Neuron (in vitro differentiated cells): ENCODE measurements around the gene ZMYND11.

ENCODE experiments used
- H2AFZ ChIP-seq: one replicate; pipeline ENCODE4 v1.6.1; 2013; ENCODE audit warnings: low read depth, mild to moderate bottlenecking, inconsistent platforms, low read length, moderate library complexity
- H3K27me3 ChIP-seq: one replicate; pipeline ENCODE4 v1.6.1; 2013; ENCODE audit warnings: low read length; ENCODE audit not compliant: insufficient read depth
- H3K36me3 ChIP-seq: one replicate; pipeline ENCODE4 v1.6.1; 2013; ENCODE audit warnings: low read length; ENCODE audit not compliant: insufficient read depth
- H3K4me1 ChIP-seq: one replicate; pipeline ENCODE4 v1.6.1; 2013; ENCODE audit warnings: low read length; ENCODE audit not compliant: insufficient read depth
- H3K4me3 ChIP-seq: 2 replicates; pipeline ENCODE4 v1.5.1; 2013; ENCODE audit warnings: mild to moderate bottlenecking, low read length, moderate library complexity
- H3K9me3 ChIP-seq: one replicate; pipeline ENCODE4 v1.6.1; 2013; ENCODE audit warnings: low read length

The ZMYND11 gene

GRCh38 chr10:104862-105565 lies 30.2 kb upstream of the ZMYND11 start:
- Histone ChIP-seq H2AFZ (no peak overlapping the region), H3K9me3 (peaks cover under 1% of the 10 kb centered on the region), H3K27me3 (no peaks in the 10 kb centered on the region), H3K36me3 (no peaks in the 10 kb centered on the region), H3K4me3 (no peak overlapping the region), H3K4me1 (no peaks in the 10 kb centered on the region)

GRCh38 chr10:105806-106205 lies 29.4 kb upstream of the ZMYND11 start:
- Histone ChIP-seq H2AFZ (no peak overlapping the region), H3K4me3 (no peak overlapping the region), H3K9me3 (no peaks in the 10 kb centered on the region), H3K27me3 (no peaks in the 10 kb centered on the region), H3K4me1 (no peaks in the 10 kb centered on the region), H3K36me3 (no peaks in the 10 kb centered on the region)

DNA sequence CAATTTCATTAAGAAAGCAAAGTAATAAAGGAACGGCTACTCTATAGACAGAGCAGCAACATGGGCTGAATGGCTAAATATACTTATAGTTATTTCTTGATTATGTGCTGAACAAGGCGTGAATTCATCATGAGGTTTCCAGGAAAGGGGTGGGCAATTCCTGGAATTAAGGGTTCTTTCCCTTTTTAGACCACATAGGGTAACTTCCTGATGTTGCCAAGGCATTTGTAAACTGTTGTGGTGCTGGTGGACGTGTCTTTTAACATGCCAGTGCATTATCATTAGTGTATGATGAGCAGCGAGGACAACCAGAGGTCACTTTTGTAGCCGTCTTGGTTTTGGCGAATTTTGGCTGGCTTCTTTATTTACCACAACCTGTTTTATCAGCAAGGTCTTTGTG lies 28.5 kb upstream of the ZMYND11 start:
- H2AFZ ChIP-seq: no peak overlapping the region
- no peaks in the 10 kb centered on the region for H3K36me3 ChIP-seq
- no peak overlapping the region for H3K4me3 ChIP-seq
- H3K4me1 ChIP-seq: no peaks in the 10 kb centered on the region
- H3K9me3 ChIP-seq: no peaks in the 10 kb centered on the region
- H3K27me3 ChIP-seq: no peaks in the 10 kb centered on the region

DNA sequence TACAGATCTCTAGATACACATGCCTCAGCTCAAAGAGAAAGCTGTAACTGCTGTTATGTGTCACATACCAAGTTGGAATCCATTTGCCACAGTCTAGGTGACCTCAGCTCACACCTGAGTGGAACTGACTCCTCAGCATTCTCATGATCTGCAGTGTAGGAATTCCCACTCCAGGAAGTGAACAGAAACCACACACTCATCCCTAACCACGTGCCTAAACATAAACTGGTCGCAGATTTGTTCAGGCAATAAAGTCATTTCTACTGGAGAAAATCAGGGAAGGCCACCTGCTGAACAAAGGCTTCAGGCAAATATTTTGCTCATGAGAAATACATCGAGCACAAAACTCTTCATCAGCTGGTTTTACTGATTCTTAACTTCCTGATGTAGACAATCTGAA lies 23.0 kb upstream of the ZMYND11 start:
- no peak overlapping the region for H3K4me3 ChIP-seq
- no peaks in the 10 kb centered on the region for H3K9me3 ChIP-seq
- H2AFZ ChIP-seq: no peak overlapping the region
- no peaks in the 10 kb centered on the region for H3K27me3 ChIP-seq
- no peaks in the 10 kb centered on the region for H3K4me1 ChIP-seq
- no peaks in the 10 kb centered on the region for H3K36me3 ChIP-seq

GRCh38 chr10:124874-125273 lies 10.4 kb upstream of the ZMYND11 start:
- no peak overlapping the region for H2AFZ ChIP-seq
- H3K4me3 ChIP-seq: no peak overlapping the region
- H3K4me1 ChIP-seq: no peaks in the 10 kb centered on the region
- no peaks in the 10 kb centered on the region for H3K36me3 ChIP-seq
- no peaks in the 10 kb centered on the region for H3K27me3 ChIP-seq
- H3K9me3 ChIP-seq: no peaks in the 10 kb centered on the region

GRCh38 chr10:127612-128432 lies 7.4 kb upstream of the ZMYND11 start:
- Histone ChIP-seq H3K36me3 (no peaks in the 10 kb centered on the region), H3K4me3 (no peak overlapping the region), H2AFZ (no peak overlapping the region), H3K4me1 (peaks cover 6% of the 10 kb centered on the region), H3K9me3 (no peaks in the 10 kb centered on the region), H3K27me3 (no peaks in the 10 kb centered on the region)

DNA sequence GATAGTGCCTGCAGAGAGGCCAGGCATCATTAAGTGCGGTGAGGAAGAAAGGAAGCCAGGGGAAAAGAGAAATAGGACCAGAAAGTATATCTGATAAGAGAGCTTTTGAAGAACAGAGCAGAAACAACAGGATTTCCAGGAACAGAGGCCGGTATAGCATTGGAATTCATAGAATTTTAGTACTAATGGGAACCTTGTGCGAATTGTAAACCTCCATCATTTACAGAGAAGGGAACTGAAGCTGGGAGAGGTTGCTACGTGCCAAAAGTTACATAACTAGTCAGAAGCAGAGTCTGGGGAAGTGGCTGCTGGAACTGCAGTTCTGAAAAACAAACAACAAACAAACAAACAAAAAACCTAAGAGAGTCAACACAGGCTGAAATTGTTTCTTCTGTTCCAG lies 5.4 kb upstream of the ZMYND11 start:
- Histone ChIP-seq H3K4me3 (no peak overlapping the region), H3K4me1 (peaks cover 21% of the 10 kb centered on the region), H3K9me3 (no peaks in the 10 kb centered on the region), H3K36me3 (no peaks in the 10 kb centered on the region), H3K27me3 (no peaks in the 10 kb centered on the region), H2AFZ (no peak overlapping the region)

GRCh38 chr10:132946-133898 lies 2.0 kb upstream of the ZMYND11 start:
- Histone ChIP-seq H3K4me3 (peak overlapping the region; percentile 74), H3K27me3 (no peaks in the 10 kb centered on the region), H2AFZ (no peak overlapping the region), H3K9me3 (no peaks in the 10 kb centered on the region), H3K36me3 (no peaks in the 10 kb centered on the region), H3K4me1 (peaks cover 23% of the 10 kb centered on the region)

- Histone ChIP-seq H3K27me3 (no peaks in the 10 kb centered on the region), H3K4me1 (peaks cover 23% of the 10 kb centered on the region), H3K4me3 (peak overlapping the region; percentile 74), H2AFZ (peak overlapping the region; percentile 78), H3K9me3 (no peaks in the 10 kb centered on the region), H3K36me3 (no peaks in the 10 kb centered on the region)
Observed at GRCh38 chr10:134247-135131, 766 bp upstream of the ZMYND11 start.

- Histone ChIP-seq H3K4me1 (peaks cover 23% of the 10 kb centered on the region), H3K9me3 (no peaks in the 10 kb centered on the region), H2AFZ (peak overlapping the region; percentile 16), H3K36me3 (no peaks in the 10 kb centered on the region), H3K27me3 (no peaks in the 10 kb centered on the region), H3K4me3 (peak overlapping the region; percentile 74)
Observed at GRCh38 chr10:135601-136464, 578 bp downstream of the ZMYND11 start.

DNA sequence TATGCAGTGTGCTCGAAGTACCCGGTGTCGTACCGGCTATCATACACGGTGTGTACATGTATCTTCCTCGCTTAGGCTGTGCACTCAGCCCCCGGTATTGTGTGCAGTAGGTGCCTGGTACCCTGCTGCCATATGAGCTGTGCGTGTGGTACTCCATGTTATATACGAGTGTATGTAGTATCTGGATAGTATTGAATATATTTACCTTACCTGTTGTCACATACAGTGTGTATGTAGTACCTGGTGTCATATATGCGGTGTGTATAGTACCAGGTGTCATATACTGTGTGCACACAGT lies 1.2 kb downstream of the ZMYND11 start:
- H2AFZ ChIP-seq: no peak overlapping the region
- no peaks in the 10 kb centered on the region for H3K27me3 ChIP-seq
- no peaks in the 10 kb centered on the region for H3K36me3 ChIP-seq
- peaks cover 23% of the 10 kb centered on the region for H3K4me1 ChIP-seq
- peak overlapping the region; percentile 74 for H3K4me3 ChIP-seq
- H3K9me3 ChIP-seq: no peaks in the 10 kb centered on the region

DNA sequence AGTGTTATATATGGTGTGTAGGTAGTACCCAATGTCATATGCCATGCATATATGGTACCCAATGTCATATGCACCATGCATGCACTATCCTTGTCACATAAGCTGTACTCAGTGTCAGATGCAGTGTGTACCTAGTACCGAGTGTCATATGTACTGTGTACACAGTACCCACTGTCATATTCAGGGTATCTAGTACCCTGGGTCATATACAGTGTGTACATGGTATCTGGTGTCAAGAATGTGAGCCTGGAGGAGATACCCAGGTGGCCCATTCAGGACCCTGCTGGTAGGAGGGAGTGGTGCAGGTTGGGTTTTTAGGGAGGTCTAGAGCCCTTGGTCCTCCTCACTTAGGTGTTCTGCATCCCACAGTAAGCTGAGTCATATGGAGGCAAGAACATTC lies 1.8 kb downstream of the ZMYND11 start:
- Histone ChIP-seq H3K36me3 (no peaks in the 10 kb centered on the region), H3K27me3 (no peaks in the 10 kb centered on the region), H3K9me3 (no peaks in the 10 kb centered on the region), H2AFZ (no peak overlapping the region), H3K4me3 (peak overlapping the region; percentile 74), H3K4me1 (peaks cover 23% of the 10 kb centered on the region)
